ENCODE measurements around the gene GABPB1. TPM values are rescaled to one million over a fixed set of nuclear protein-coding genes. Genes with fewer than 3 reads are reported as not detected.

The GABPB1 gene
- total and polyA plus RNA-seq, 8 donors: 4.1 to 94.6 (median 9.5) TPM

DNA sequence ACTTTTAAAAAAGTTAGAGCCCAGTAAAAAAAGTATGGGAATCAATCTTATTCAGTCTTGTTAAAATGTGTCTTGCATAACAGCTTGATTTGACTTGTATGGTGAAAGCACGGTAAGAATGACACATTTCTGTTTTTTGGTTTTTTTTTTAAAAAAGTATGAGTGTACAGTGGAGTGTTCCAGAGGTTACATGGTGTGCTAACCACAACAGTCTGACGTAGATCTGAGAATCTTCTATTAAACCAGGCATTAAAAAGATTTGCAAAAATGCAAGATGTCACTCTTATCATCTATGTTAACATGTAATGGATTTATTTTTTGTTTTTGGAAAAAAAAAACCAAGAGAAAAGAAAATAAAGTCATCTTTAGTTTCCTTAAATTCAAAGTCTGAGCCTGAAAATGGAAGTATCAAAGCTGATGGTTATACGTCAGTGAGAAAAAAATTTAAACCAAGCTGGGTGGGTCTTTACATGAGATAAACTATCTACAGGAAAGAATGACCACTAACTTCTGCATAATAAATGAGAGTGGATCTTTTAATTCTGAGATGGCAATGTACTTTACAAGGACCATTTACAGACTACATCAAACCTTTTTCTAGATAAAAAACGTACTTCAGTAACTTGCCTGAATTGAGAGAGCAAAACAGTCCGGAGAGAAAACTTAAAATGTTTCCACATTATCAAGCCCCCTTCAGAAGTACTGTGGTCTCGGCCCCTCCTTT lies 1.6 kb downstream of the GABPB1 start:
- peaks cover 28 to 69% (median 59%) of the 10 kb centered on the region in 4 donors for H3K4me1 ChIP-seq
- no peaks in the 10 kb centered on the region for H3K27me3 ChIP-seq
- peaks cover 0 to 8% (median 0%) of the 10 kb centered on the region in 4 donors for H3K36me3 ChIP-seq
- peak overlapping the region; percentile 89 to 99 (median 98) for H3K4me3 ChIP-seq
- peak overlapping the region; percentile 97 to 100 (median 100) for H3K27ac ChIP-seq
- peak in 1 of 2 donors; percentile 60 for DNase-seq
- intact Hi-C loops (cut with DNase I; ENCODE audit: low total_unique reads): no loop called here
- 1 to 4% (median 2%) methylated on average over 6 of the region's 6 CpGs for WGBS, 5 donors
- no peaks in the 10 kb centered on the region for H3K9me3 ChIP-seq
- TF ChIP-seq POLR2AphosphoS5 (IDR thresholded peaks at IDR 0.05): peak in 1 of 3 donors; percentile 48
- TF ChIP-seq EP300 (IDR thresholded peaks at IDR 0.05): no peak
- TF ChIP-seq, protein P1, sequence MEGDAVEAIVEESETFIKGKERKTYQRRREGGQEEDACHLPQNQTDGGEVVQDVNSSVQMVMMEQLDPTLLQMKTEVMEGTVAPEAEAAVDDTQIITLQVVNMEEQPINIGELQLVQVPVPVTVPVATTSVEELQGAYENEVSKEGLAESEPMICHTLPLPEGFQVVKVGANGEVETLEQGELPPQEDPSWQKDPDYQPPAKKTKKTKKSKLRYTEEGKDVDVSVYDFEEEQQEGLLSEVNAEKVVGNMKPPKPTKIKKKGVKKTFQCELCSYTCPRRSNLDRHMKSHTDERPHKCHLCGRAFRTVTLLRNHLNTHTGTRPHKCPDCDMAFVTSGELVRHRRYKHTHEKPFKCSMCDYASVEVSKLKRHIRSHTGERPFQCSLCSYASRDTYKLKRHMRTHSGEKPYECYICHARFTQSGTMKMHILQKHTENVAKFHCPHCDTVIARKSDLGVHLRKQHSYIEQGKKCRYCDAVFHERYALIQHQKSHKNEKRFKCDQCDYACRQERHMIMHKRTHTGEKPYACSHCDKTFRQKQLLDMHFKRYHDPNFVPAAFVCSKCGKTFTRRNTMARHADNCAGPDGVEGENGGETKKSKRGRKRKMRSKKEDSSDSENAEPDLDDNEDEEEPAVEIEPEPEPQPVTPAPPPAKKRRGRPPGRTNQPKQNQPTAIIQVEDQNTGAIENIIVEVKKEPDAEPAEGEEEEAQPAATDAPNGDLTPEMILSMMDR (IDR thresholded peaks at IDR 0.05): no peak
- no peak for TF ChIP-seq POLR2A (IDR thresholded peaks at IDR 0.05)

DNA sequence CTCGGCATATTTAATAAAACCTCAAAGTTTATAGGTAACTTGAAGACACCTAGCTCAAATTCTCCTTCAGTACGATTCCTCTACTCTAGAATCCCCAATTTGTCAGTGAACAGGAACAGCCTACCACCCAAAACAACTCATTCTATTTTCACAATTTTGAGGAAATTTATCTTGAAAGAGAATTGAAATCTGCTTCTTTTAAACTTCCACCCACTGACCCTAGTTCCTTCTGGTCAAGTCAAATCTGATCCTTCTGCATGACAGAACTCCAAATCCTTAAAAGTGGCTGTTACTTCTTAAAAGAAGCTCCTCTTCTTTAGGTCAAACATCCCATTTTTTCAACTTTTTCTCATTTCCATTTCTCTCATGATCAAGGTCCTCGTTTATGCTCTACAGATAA lies 4.4 kb downstream of the GABPB1 start:
- Histone ChIP-seq H3K4me3 (peak overlapping the region in 1 of 4 donors; percentile 96), H3K27me3 (no peaks in the 10 kb centered on the region), H3K4me1 (peaks cover 28 to 56% (median 41%) of the 10 kb centered on the region in 4 donors), H3K36me3 (no peaks in the 10 kb centered on the region), H3K9me3 (no peaks in the 10 kb centered on the region), H3K27ac (peak overlapping the region in 4 of 5 donors; percentile 17 to 100 (median 100))
- DNase-seq: no peak
- intact Hi-C loops (cut with DNase I; ENCODE audit: low total_unique reads): no loop called here
- 62 to 69% (median 67%) methylated on average over 3 of the region's 3 CpGs for WGBS, 5 donors
- no peak for TF ChIP-seq POLR2AphosphoS5 (IDR thresholded peaks at IDR 0.05)
- no peak for TF ChIP-seq POLR2A (IDR thresholded peaks at IDR 0.05)
- TF ChIP-seq, protein P1 (IDR thresholded peaks at IDR 0.05): no peak
- no peak for TF ChIP-seq EP300 (IDR thresholded peaks at IDR 0.05)

DNA sequence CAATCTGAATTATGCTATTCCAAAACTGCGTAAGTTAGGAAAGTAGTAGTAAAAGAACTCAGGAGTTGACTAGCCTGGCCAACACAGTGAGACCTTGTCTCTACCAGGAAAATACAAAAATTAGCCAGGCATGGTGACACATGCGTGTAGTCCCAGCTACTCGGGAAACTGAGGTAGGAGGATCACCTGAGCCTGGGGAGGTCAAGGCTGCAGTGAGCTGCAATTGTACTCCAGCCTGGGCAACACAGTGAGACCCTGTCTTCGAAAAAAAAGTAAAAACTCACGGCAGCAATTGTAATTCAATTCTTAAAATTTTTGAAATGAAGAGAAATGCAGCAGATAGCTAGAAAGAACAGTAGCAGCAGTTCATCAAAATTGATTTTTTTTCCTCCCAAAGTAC lies 9.7 kb downstream of the GABPB1 start:
- WGBS, 5 donors: 93 to 96% (median 96%) methylated on average over 5 of the region's 5 CpGs
- no peak for DNase-seq
- Histone ChIP-seq H3K36me3 (no peaks in the 10 kb centered on the region), H3K4me3 (no peak overlapping the region), H3K4me1 (peaks cover 4 to 38% (median 20%) of the 10 kb centered on the region in 4 donors), H3K27me3 (no peaks in the 10 kb centered on the region), H3K9me3 (no peaks in the 10 kb centered on the region), H3K27ac (no peak overlapping the region)
- intact Hi-C loops (cut with DNase I; ENCODE audit: low total_unique reads): no loop called here
- no peak for TF ChIP-seq EP300 (IDR thresholded peaks at IDR 0.05)
- TF ChIP-seq POLR2A (IDR thresholded peaks at IDR 0.05): no peak
- TF ChIP-seq POLR2AphosphoS5 (IDR thresholded peaks at IDR 0.05): no peak
- TF ChIP-seq, protein P1 (IDR thresholded peaks at IDR 0.05): no peak

DNA sequence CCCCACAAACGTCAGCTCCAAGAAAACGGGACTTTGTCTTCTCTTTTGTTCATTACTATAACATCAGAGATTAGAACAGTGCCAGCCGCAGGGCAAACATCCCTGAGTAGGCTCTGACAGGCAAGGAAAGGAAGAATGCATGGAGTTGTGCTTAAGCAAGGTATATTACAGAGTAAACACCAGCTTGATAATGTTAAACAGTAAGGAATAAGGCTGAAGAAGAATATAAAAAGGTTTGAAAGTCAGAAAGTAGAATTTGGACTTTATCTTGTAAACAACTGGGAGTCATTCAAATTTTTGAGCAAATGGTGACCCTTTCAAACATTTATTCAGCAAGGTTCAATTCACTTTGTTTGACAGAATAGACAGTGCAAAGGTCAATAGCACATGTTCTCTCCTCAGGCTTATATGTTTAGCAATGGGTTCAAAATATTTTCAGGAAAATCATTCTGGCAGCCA lies 11.0 kb downstream of the GABPB1 start:
- no peaks in the 10 kb centered on the region for H3K27me3 ChIP-seq
- 28 to 50% (median 41%) methylated on average over 3 of the region's 3 CpGs for WGBS, 5 donors
- intact Hi-C loops (cut with DNase I; ENCODE audit: low total_unique reads): no loop called here
- peak in 1 of 2 donors; percentile 67 for DNase-seq
- H3K4me1 ChIP-seq: peaks cover 0 to 26% (median 11%) of the 10 kb centered on the region in 4 donors
- H3K9me3 ChIP-seq: no peaks in the 10 kb centered on the region
- H3K4me3 ChIP-seq: no peak overlapping the region
- no peak overlapping the region for H3K27ac ChIP-seq
- no peak for TF ChIP-seq POLR2A (IDR thresholded peaks at IDR 0.05)
- TF ChIP-seq, protein P1 (IDR thresholded peaks at IDR 0.05): no peak
- no peak for TF ChIP-seq EP300 (IDR thresholded peaks at IDR 0.05)
- no peak for TF ChIP-seq POLR2AphosphoS5 (IDR thresholded peaks at IDR 0.05)
- peaks cover 0 to 1% (median 0%) of the 10 kb centered on the region in 4 donors for H3K36me3 ChIP-seq

Measured in stomach (tissue), 9 donors.